ENCODE measurements around the gene PLN.

DNA sequence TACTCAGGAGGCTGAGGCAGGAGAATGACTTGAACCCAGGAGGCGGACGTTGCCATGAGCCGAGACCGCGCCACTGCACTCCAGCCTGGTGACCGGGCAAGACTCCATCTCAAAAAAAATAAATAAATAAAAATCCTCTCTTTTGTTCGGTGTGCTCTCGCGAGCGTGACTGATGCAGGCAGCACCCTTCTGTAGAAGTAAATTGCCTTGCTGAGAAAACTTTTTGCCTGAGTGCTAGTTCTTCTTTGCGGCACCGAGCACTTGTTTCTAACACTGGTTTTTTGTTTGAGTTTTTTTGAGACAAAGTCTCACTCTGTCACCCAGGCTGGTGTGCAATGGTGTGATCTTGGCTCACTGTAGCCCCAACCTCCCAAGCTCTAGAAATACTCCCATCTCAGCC, 30.5 kb downstream of the PLN start:
- no peak for TF ChIP-seq TAF1 (IDR thresholded peaks at IDR 0.05; ENCODE audit: borderline replicate concordance, low read depth, low read length)
- TF ChIP-seq POLR2A (IDR thresholded peaks at IDR 0.05; ENCODE audit: low read depth, low read length), result no peak
- TF ChIP-seq POLR2AphosphoS5 (IDR thresholded peaks at IDR 0.05; ENCODE audit: low read depth, low read length), result no peak
